HCT116 (cell line): Measurements from ENCODE around the gene DNAH10. TPM values are rescaled to one million over a fixed set of nuclear protein-coding genes. Genes with fewer than 3 reads are reported as not detected.

ENCODE experiments used
- ATAC-seq: fragments of 200-7000 bp; cut with Tn5 transposase; 2 replicates; pipeline ENCODE4 v1.9.1; 2020; ENCODE audit warnings: mild to moderate bottlenecking, moderate library complexity
- BruUV-seq: library from RNA; stranded (reverse); fragments of 400-500 nt; replicated peaks from 2 replicates; lab custom pipeline; 2021; lab: Mats Ljungman, UMichigan
- CTCF ChIA-PET: fragments of 300-600 bp; sonication (Branson Sonifier 250); formaldehyde crosslinking; loops from one replicate; lab custom pipeline; 2021; ENCODE audit warnings: antibody characterized with exemption; lab: Charles Lee
- POLR2A ChIA-PET: fragments of 300-600, 350-600 bp; sonication (Branson Sonifier 250); formaldehyde crosslinking; loops from one replicate; lab custom pipeline; 2021; ENCODE audit warnings: antibody characterized with exemption; lab: Charles Lee
- RAD21 ChIA-PET, 2 experiments: fragments of 300-600 bp; sonication (Branson Sonifier 250); formaldehyde crosslinking; loops; one replicate each; lab custom pipeline; 2023; ENCODE audit warnings: low total read pairs in 2 of 2; ENCODE audit not compliant: uncharacterized antibody in 2 of 2, unreplicated experiment in 2 of 2, low non-redundant PET in 1 of 2; lab: Charles Lee
- DNase-seq: peaks from one replicate; pipeline ENCODE4 v3.0.0-alpha.2; 2010; ENCODE audit warnings: low read depth, low spot score
- H2AFZ ChIP-seq: fragments of 200-600 bp; shearing (Covaris generic), sonication (generic); 2 replicates; pipeline ENCODE4 v1.6.1; 2017; ENCODE audit warnings: low read depth, mixed run types, mixed read lengths, antibody characterized with exemption, low read length; ENCODE audit not compliant: poor library complexity, severe bottlenecking
- H3K27ac ChIP-seq: 2 replicates; pipeline ENCODE4 v1.5.1; 2012; ENCODE audit warnings: low read depth, low read length
- H3K27me3 ChIP-seq: fragments of 200-600 bp; sonication (generic); 2 replicates; pipeline ENCODE4 v1.6.1; 2016; ENCODE audit warnings: mixed run types, low read length, mixed read lengths; ENCODE audit not compliant: insufficient read depth
- H3K36me3 ChIP-seq, 2 experiments: fragments of 200-500 bp in 1 of 2; fragments of 200-600 bp in 1 of 2; sonication (Bioruptor generic) in 1 of 2; sonication (generic) in 1 of 2; 2 replicates each; pipeline versions ENCODE4 v1.5.1 to v1.6.1; 2014 to 2016; ENCODE audit warnings: low read length in 2 of 2, inconsistent platforms in 1 of 2, mixed read lengths in 1 of 2, mixed run types in 1 of 2; ENCODE audit not compliant: insufficient read depth in 2 of 2, control insufficient read depth in 1 of 2
- H3K4me1 ChIP-seq, 2 experiments: fragments of 200-600 bp in 1 of 2; sonication (generic) in 1 of 2; 2 replicates each; pipeline versions ENCODE4 v1.5.1 to v1.6.1; 2012 to 2017; ENCODE audit warnings: low read length in 2 of 2, inconsistent platforms in 1 of 2, mild to moderate bottlenecking in 1 of 2, mixed read lengths in 1 of 2, mixed run types in 1 of 2, moderate library complexity in 1 of 2; ENCODE audit not compliant: insufficient read depth in 2 of 2, control insufficient read depth in 1 of 2
- H3K4me2 ChIP-seq: fragments of 200-600 bp; sonication (generic); 2 replicates; pipeline ENCODE4 v1.6.1; 2017; ENCODE audit warnings: mixed run types, low read length, mixed read lengths
- H3K4me3 ChIP-seq, 2 experiments: fragments of 200-600 bp in 1 of 2; sonication (generic) in 1 of 2; replicated peaks in 1 of 2; 2 replicates each; pipeline ENCODE4 v1.5.1; 2011 to 2016; ENCODE audit warnings: low read length in 2 of 2, control low read depth in 1 of 2, low read depth in 1 of 2, mild to moderate bottlenecking in 1 of 2, mixed read lengths in 1 of 2, mixed run types in 1 of 2
- H3K79me2 ChIP-seq: fragments of 200-600 bp; sonication (generic); 2 replicates; pipeline ENCODE4 v1.6.1; 2017; ENCODE audit warnings: mild to moderate bottlenecking, mixed run types, low read length, moderate library complexity, mixed read lengths; ENCODE audit not compliant: insufficient read depth
- H3K9ac ChIP-seq: fragments of 200-600 bp; sonication (generic); 2 replicates; pipeline ENCODE4 v1.6.1; 2016; ENCODE audit warnings: low read length, mixed read lengths
- H3K9me2 ChIP-seq: fragments of 200-600 bp; sonication (generic), shearing (Covaris generic); 2 replicates; pipeline ENCODE4 v1.6.1; 2017; ENCODE audit warnings: mixed run types, mild to moderate bottlenecking, moderate library complexity; ENCODE audit not compliant: insufficient read depth
- H3K9me3 ChIP-seq, 2 experiments: fragments of 200-500 bp in 1 of 2; fragments of 200-600 bp in 1 of 2; sonication (Bioruptor generic) in 1 of 2; sonication (generic) in 1 of 2; 2 replicates each; pipeline ENCODE4 v1.6.1; 2014 to 2017; ENCODE audit warnings: low read length in 2 of 2, mixed read lengths in 2 of 2, inconsistent platforms in 1 of 2, low read depth in 1 of 2, mild to moderate bottlenecking in 1 of 2, mixed run types in 1 of 2, moderate library complexity in 1 of 2; ENCODE audit not compliant: control insufficient read depth in 1 of 2, insufficient read depth in 1 of 2
- H4K20me1 ChIP-seq: fragments of 200-600 bp; sonication (generic), shearing (Covaris generic); 2 replicates; pipeline ENCODE4 v1.6.1; 2017; ENCODE audit warnings: mixed run types, mild to moderate bottlenecking, moderate library complexity; ENCODE audit not compliant: insufficient read depth
- CTCF ChIP-seq, 3 experiments: fragments of 200-600 bp in 1 of 3; sonication (generic) in 1 of 3; IDR thresholded peaks in 2 of 3; conservative IDR thresholded peaks in 1 of 3; 2 replicates each; pipeline ENCODE4 v1.5.1; 2012 to 2017; ENCODE audit warnings: low read depth in 2 of 3, low read length in 2 of 3, antibody characterized with exemption in 1 of 3, borderline replicate concordance in 1 of 3, control low read depth in 1 of 3, mild to moderate bottlenecking in 1 of 3, mixed read lengths in 1 of 3, mixed run types in 1 of 3, moderate library complexity in 1 of 3; ENCODE audit not compliant: insufficient read depth in 1 of 3
- POLR2AphosphoS5 ChIP-seq: IDR thresholded peaks from 2 replicates; pipeline ENCODE4 v1.6.1; 2011; ENCODE audit warnings: mild to moderate bottlenecking, low read depth, low read length, moderate library complexity
- REST ChIP-seq: IDR thresholded peaks from 2 replicates; pipeline ENCODE4 v1.6.1; 2012; ENCODE audit warnings: low read depth
- intact Hi-C: fragments of 100-400 bp; cut with micrococcal nuclease; formaldehyde crosslinking; loops from 2 replicates; pipeline ENCODE4 v1.10.0; 2022
- total RNA-seq: library from RNA; stranded (reverse); gene quantifications from one replicate; pipeline ENCODE4 v1.2.1, GENCODE V29; 2021; ENCODE audit not compliant: unreplicated experiment
- TF ChIP-seq, protein P1 (sequence below): IDR thresholded peaks from 2 replicates; pipeline ENCODE4 v1.6.1; 2012

DNAH10 gene
- total RNA-seq, 1 experiment from 2014 or later = 1.3 TPM

DNA sequence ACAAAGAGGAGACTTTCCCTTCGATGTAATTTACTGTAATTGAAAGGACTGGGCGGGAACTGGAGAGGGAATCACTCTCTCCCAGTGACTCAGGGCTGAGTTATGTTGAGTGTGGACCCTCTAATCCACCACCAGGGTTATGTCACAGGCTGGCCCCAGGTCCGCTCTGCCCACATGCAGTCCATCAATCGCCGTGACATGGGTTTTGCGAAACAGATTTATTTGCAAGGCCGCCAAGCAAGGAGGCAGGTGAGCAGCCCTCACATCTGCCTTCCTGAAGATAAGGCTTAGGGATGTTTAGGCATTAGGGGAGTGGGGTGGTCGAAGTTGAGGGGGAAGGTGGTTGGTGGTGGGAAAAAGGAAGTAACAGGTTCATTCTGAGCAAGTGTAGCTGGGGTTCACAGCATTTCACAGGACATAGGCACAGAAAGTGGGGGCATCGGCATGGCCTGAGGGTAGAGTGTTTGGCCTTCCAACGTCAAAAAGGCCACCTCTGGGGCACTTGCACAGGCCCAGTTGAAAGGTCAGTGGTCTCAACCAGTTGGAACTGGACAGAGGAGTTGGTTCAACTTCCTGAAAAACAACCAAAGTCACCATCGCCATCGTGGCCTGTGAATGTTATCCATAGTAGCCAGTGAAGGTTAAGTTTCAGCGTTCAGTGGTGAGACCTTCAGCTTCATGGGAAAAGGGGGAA, 66.9 kb downstream of the DNAH10 start:
- RAD21 ChIA-PET = no interaction called here
- Histone ChIP-seq H3K27me3 (no peaks in the 10 kb centered on the region), H3K4me2 (no peak overlapping the region), H2AFZ (no peak overlapping the region), H3K9ac (no peak overlapping the region), H3K9me2 (no peaks in the 10 kb centered on the region), H3K9me3 (no peaks in the 10 kb centered on the region), H3K36me3 (no peaks in the 10 kb centered on the region), H4K20me1 (no peaks in the 10 kb centered on the region), H3K79me2 (no peaks in the 10 kb centered on the region), H3K27ac (no peak overlapping the region), H3K4me1 (no peaks in the 10 kb centered on the region), H3K4me3 (no peak overlapping the region)
- intact Hi-C loops = no loop called here
- CTCF ChIA-PET = no interaction called here
- no peak for ATAC-seq
- TF ChIP-seq REST = no peak
- TF ChIP-seq CTCF (IDR thresholded peaks at IDR 0.05 in 2 of 3, conservative IDR thresholded peaks at IDR 0.05 in 1 of 3; ENCODE audit: borderline replicate concordance in 1 of 3, insufficient read depth in 1 of 3, low read depth in 2 of 3, low read length in 2 of 3) = no peak
- no peak for TF ChIP-seq POLR2AphosphoS5
- TF ChIP-seq, protein P1, sequence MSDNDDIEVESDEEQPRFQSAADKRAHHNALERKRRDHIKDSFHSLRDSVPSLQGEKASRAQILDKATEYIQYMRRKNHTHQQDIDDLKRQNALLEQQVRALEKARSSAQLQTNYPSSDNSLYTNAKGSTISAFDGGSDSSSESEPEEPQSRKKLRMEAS = no peak
- no TSS peak for BruUV-seq
- POLR2A ChIA-PET = no interaction called here
- no peak for DNase-seq
